NCI-H82 treated with DMSO at 0.1 percent for 48 hours (cell line): Measurements from ENCODE around the gene CREBBP.

Experiments
- DNase-seq: peaks from one replicate; lab custom pipeline; 2025; ENCODE audit not compliant: unreplicated experiment; lab: John Stamatoyannopoulos, UW

CREBBP gene

GRCh38 chr16:3856367-3857141 is 24.0 kb downstream of the CREBBP start:
- DNase-seq = no peak

GRCh38 chr16:3854750-3855541 is 25.6 kb downstream of the CREBBP start:
- no peak for DNase-seq

GRCh38 chr16:3850544-3850899 is 30.0 kb downstream of the CREBBP start:
- DNase-seq = no peak

GRCh38 chr16:3849751-3850543 is 30.6 kb downstream of the CREBBP start:
- DNase-seq = no peak

GRCh38 chr16:3846595-3847091 is 33.9 kb downstream of the CREBBP start:
- DNase-seq = no peak

- no peak for DNase-seq
Observed at GRCh38 chr16:3846087-3846486, 34.4 kb downstream of the CREBBP start.

- no peak for DNase-seq
Observed at GRCh38 chr16:3842994-3843393, 37.5 kb downstream of the CREBBP start.

GRCh38 chr16:3841729-3842508 is 38.6 kb downstream of the CREBBP start:
- DNase-seq = no peak

- DNase-seq = no peak
Observed at GRCh38 chr16:3839402-3840184, 40.9 kb downstream of the CREBBP start.

- DNase-seq = no peak
Observed at GRCh38 chr16:3838600-3839401, 41.7 kb downstream of the CREBBP start.

- DNase-seq = no peak
Observed at GRCh38 chr16:3837851-3838586, 42.5 kb downstream of the CREBBP start.

- no peak for DNase-seq
Observed at GRCh38 chr16:3836641-3837040, 43.9 kb downstream of the CREBBP start.

- no peak for DNase-seq
Observed at GRCh38 chr16:3835089-3835602, 45.4 kb downstream of the CREBBP start.

- DNase-seq = no peak
Observed at GRCh38 chr16:3832668-3833067, 47.8 kb downstream of the CREBBP start.

- DNase-seq = no peak
Observed at GRCh38 chr16:3830625-3831254, 49.8 kb downstream of the CREBBP start.

- no peak for DNase-seq
Observed at GRCh38 chr16:3829631-3830536, 50.6 kb downstream of the CREBBP start.

- no peak for DNase-seq
Observed at GRCh38 chr16:3825940-3826339, 54.6 kb downstream of the CREBBP start.
